NCI-H510A (cell line): ENCODE data around the gene IL1B.

Experiments
- DNase-seq: peaks from one replicate; lab custom pipeline; 2025; lab: John Stamatoyannopoulos, UW

Gene IL1B

GRCh38 chr2:112803691-112804521 is 32.7 kb downstream of the IL1B start:
- no peak for DNase-seq

- DNase-seq: no peak
Observed at GRCh38 chr2:112800881-112801583, 35.5 kb downstream of the IL1B start.

DNA sequence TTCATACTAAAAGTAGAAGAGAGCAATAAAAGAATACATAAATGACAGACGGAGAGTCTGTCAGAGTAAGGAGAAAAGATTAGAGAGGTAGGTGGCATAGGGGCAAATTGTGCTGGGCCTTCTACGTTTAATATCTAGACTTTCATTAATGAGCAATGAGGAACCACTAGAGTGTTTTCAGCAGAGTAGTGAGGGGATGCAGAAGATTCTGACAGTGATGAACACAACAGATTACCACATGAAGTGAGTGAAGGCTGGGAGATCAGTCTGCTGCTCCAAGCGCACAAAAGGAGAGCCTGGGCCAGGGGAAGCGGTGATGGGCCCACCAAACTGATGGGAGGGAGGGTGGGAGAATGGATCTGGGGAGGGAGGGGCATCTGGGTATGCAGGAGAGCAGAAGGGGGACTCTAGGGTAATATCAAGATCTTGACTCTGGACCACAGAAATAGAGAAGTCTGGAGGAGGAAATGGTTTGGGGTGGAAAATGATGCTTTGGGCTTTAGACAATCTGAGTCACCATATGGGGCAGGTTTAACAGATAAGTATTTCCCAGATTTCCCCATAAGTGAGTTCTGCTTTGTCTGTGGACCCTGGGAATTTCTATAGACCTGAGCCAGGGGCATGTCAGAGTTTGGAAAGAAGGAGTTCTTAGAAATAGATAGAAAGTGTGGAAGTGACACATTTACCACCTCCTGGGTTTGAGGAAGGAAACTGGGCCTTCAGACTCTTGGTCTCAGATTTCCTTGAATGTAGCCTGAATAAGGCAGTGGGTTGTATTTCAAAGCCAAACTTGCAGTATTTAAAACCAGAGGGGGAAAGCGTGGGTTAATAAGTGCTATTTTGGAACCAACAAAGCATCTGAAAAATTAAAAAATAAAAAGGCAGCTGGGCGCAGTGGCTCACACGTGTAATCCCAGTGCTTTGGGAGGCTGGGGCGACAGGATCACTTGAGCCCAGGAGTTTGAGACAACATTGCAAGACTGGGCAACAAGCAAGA is 37.3 kb downstream of the IL1B start:
- no peak for DNase-seq

DNA sequence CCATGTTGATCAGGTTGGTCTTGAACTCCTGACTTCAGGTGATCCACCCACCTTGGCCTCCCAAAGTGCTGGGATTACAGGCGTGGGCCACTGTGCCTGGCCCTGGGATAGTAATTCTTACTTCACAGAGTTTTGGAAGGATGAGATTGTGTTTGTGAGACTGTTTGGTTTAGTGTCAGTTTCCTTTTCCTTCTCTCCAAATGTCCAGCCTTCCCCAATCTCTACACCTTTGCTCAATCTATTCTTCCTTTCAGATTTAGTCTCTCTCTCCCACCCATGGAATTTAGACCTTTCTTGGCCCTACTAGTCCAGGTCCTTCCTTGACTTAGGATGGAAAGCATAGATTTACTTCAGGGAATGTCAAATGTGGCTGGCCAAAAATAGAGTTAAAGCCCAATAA is 40.1 kb downstream of the IL1B start:
- no peak for DNase-seq

DNA sequence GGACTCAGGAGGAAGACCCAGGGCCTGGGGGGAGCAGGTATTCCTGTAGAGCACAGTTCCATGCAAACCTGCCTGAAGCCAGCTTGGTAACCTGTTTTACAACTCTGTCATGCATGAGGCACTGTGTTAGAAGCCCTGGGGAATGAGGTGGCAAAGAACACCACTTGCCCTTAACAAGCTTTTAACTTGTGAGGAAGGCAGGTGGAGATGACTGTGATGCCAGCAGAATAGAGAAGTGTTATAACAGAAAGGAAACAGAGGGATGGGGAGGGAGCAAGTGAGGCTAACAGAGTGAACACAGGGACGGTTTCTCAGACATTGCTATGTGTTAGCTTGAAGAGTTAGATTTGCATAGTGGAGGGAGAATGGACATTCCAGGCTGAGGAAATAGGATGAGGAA is 40.8 kb downstream of the IL1B start:
- DNase-seq: peak; percentile 58

- no peak for DNase-seq
Observed at GRCh38 chr2:112794841-112795240, 41.7 kb downstream of the IL1B start.

- no peak for DNase-seq
Observed at GRCh38 chr2:112794131-112794733, 42.3 kb downstream of the IL1B start.

GRCh38 chr2:112793449-112793978 is 43.1 kb downstream of the IL1B start:
- DNase-seq: no peak

- no peak for DNase-seq
Observed at GRCh38 chr2:112792419-112792818, 44.2 kb downstream of the IL1B start.

GRCh38 chr2:112791693-112792230 is 44.8 kb downstream of the IL1B start:
- DNase-seq: no peak

DNA sequence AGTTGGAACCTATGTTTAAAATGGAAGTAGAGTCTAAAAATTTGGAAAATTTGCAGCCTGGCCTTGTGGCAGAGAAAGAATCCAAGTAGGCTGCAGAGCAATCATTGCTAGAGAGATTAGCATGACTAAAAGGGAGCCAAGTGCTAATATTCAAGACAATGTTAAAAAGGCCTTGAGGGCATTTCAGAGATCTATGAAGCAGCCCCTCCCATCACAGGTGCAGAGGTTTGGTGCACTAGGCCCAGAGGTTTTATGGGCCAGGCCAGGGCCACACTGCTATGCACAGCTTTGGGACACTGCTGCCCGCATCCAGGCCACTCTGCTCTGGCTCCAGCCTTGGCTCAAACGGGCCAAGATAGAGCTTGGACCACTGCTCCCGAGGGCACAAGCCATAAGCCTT is 45.6 kb downstream of the IL1B start:
- no peak for DNase-seq

- DNase-seq: no peak
Observed at GRCh38 chr2:112790305-112790704, 46.3 kb downstream of the IL1B start.

- DNase-seq: no peak
Observed at GRCh38 chr2:112789186-112789585, 47.4 kb downstream of the IL1B start.

GRCh38 chr2:112788653-112789052 is 47.9 kb downstream of the IL1B start:
- no peak for DNase-seq

GRCh38 chr2:112787729-112788393 is 48.7 kb downstream of the IL1B start:
- no peak for DNase-seq

- no peak for DNase-seq
Observed at GRCh38 chr2:112787294-112787693, 49.3 kb downstream of the IL1B start.

- DNase-seq: no peak
Observed at GRCh38 chr2:112784199-112785189, 52.1 kb downstream of the IL1B start, which contains the start of gene IL1A. TSS of gene IL1A (minus strand) at chr2:112784493. CDS start at chr2:112783770, 723 bp downstream.

DNA sequence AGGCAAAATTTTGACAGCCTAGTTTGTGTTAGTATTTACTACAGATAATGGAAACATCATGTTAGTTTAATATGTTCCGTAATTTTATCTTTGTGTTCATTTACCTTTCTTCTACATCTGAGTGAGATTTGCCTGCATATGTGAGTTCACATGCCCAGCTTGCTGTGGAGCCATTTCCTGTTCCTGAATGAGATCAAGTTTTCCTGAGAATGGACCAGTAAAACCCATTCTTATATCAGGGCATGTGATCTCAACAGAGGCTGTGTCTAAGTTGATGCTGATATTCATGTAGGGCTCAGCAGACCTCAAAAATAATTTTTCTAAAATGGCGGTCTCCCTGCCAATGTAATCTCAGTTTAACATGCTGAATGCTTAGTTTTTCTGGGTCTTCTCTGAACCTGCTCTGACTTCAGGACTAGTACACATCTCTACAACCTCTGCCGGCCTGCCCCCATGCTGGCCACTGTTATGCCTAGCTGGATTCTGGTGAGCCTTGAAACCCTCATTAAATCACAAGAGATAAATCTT is 53.3 kb downstream of the IL1B start:
- DNase-seq: no peak

- DNase-seq: no peak
Observed at GRCh38 chr2:112782234-112782799, 54.3 kb downstream of the IL1B start.
